ENCODE data around the gene ZFR.
"Not testable (repeated sequence)": the region's sequence is repeated elsewhere in the genome, so short reads cannot be mapped to it uniquely, and the experiment has no call there.

The ZFR gene

DNA sequence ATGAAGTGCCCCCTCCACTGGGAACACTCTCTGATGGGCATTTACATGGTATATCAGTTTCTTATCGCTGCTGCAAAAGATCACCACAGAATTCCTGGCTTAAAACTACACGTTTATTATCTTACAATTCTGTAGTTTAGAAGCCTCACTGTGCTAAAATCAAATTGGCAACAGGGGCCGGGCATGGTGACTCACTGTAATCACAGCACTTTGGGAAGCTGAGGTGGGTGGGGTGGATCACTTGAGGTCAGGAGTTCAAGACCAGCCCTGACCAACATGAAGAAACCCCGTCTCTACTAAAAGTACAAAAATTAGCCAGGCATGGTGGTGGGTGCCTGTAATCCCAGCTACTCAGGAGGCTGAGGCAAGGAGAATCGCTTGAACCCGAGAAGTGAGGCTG is 7.8 kb upstream of the ZFR start:
- FAIRE-seq; DNase-seq (ENCODE audit: insufficient read length, low spot score): not testable (repeated sequence)

DNA sequence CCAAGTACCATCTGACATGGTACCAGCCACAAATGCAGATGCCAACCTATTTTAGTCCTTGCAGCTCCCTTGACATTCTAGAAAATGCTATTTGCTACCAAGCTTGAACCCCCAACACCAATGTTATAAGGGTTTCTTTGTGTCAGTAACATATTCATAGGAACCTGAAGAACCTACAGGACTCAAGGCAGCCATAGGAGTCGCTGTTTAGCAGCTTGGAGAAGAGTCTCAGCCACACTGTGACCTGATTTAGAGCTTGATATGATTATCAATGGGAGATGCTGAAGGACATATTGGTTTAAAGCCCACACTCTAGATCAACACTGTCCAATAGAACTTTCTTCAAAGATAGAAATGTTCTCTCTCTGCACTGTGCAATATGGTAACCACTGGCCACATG is 6.4 kb upstream of the ZFR start:
- no peak for FAIRE-seq
- no peak for DNase-seq (ENCODE audit: insufficient read length, low spot score)

DNA sequence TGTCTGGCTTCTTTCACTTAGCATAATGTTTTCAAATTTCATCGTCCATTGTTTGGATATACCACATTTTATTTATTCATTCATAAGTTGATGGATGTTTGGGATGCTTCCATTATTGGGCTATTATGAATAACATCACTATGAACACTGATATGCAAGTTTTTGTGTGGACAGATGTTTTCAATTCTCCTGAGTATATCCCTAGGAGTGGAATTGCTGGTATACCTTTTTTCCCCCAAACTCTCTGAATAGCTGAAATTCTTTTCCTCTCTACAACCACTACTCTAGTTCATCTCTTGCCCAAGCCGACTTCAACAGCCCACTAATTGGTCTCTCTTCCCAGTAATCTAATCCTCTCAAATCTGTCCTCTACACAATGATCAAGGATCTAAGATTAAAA is 4.7 kb upstream of the ZFR start:
- DNase-seq (ENCODE audit: insufficient read length, low spot score), result no peak
- FAIRE-seq, result no peak

DNA sequence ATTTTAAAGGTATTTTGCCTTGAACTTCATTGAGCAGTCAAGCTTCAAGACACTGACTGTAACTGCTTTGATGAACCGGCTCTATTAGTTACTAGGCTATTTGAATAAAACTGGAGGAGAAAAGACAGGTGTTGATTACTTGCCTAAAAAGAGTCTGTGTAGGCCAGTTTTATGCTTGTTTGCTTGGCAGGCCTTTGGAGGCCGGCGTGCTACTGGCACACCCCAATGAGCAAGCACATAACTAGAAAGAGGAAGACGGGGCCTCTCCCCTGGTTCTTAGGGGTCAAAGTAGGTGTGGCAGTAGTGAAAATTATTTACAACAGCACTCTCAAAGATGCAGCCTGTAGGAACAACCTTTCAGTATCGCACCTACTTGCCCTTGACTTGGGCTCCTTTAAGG is 2.1 kb upstream of the ZFR start:
- DNase-seq (ENCODE audit: insufficient read length, low spot score) (no peak), FAIRE-seq (no peak)

DNA sequence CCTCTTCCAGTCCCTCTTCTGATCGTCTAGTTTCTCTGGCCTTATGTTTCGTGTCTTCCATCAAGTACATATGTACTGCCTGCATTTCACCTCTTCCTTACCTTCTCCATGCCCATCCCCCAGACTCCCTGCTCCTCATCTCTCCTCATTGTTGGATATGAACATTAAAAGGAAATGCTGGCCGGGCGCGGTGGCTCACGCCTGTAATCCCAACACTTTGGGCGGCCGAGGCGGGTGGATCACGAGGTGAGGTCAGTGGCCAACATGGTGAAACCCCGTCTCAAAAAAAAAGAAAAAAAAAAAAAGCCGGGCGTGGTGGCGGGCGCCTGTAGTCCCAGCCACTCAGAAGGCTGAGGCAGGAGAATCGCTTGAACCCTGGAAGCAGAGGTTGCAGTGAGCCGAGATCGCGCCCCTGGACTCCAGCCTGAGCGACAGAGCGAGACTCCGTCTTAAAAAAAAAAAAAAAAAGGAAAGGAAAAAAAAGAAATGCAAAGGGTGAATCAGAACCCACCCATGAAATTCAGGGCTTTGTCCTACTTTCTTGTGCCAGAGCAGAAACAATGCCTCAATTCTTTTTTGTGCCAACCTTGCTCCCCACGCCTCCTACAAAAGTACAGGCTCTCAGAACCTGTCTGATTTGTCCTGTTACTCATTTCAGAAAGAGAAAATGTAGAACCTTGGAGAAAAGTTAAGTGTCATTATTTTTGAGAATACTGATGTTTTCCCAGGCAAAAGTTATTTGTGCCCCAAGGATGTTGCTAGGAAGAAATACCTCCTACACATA is 1.5 kb upstream of the ZFR start:
- DNase-seq (ENCODE audit: insufficient read length, low spot score), result no peak
- no peak for FAIRE-seq

DNA sequence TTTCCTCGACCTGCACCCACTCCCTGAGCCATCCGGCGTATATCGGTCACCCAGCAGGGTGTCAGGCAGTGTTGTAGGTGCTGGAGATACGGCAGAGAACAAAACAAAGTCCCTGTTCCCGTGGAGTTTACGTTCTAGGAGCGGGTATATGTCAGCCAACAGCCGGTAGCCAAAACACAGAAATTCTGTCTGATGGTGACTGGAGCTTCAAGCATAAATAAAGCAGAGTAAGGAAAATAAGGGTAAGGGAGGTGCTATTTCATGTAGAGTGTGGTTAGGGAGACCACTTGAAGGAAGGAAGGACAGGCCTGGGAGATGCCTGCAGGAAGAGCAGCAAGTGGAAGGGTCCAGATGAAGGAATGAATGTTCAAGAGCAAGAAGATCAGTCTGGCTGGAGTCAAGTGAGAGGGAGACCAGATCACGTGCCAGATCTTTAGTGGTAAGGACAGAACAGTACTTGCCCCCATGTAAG is 783 bp upstream of the ZFR start:
- DNase-seq (ENCODE audit: insufficient read length, low spot score) (no peak), FAIRE-seq (no peak)

DNA sequence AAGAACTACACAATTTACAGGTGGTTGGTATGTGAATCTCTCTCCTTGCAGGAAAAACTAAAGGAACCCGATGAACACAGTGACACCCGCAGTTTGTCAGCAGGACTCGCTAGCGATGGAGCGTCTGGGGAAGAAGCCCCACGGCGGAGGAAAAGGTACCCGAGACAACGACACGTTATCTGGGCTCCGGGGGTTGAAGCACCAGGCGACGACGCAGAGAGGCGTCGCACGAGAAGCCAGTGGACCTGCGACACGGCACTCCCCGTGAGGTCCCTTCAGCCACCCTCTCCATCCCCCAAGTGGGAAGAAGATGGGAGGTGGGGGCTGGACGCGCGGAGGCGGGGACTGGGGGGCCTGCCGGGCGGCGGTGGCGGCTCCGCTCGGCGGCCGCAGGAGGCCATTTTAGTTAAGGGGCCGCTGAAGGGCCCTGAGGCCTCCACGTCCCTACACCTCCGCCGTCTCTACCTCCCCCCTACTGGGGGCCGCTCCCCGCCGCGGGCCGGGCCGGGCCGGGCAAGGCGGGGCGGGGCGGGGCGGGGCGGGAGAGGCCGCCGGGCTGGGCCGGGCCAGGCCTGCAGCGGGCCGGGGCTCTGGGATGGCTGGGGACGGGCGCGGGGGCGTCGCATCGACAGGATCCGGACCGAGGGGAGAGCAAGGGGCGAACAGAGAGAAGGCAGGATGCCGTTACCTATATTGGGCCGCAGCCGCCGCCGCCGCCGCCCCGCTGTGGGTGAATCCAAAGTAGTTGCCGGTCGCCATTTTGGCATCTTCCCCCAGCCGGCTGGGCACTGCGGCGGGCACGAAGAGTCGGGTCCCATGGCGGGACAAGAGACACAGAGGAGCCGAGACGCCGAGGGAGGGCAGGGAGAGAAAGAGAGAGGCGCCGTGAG is 754 bp downstream of the ZFR start:
- DNase-seq (ENCODE audit: insufficient read length, low spot score), result peak; percentile 52

DNA sequence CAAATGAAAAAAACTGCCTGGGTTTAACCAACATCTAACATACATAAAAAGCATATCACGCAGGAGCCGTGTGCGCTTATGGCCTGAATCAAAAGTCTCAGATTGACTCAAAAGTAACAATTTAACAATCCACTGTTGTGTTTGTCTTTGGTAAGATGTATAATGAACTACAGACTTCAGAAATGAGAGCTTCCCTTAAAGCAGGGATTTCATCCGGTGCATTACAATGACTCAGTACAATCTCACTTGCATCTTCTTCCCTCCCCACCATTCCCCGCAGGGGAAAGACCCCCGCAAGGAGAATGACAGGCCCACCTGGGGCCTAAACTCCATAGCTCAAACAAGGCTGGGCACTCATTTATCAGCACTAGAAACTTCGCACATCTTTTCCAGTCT is 1.4 kb downstream of the ZFR start:
- FAIRE-seq, result peak; percentile 87
- peak; percentile 26 for DNase-seq (ENCODE audit: insufficient read length, low spot score)

More for the DNA sequence above, 754 bp downstream of the ZFR start:
- no peak for FAIRE-seq

DNA sequence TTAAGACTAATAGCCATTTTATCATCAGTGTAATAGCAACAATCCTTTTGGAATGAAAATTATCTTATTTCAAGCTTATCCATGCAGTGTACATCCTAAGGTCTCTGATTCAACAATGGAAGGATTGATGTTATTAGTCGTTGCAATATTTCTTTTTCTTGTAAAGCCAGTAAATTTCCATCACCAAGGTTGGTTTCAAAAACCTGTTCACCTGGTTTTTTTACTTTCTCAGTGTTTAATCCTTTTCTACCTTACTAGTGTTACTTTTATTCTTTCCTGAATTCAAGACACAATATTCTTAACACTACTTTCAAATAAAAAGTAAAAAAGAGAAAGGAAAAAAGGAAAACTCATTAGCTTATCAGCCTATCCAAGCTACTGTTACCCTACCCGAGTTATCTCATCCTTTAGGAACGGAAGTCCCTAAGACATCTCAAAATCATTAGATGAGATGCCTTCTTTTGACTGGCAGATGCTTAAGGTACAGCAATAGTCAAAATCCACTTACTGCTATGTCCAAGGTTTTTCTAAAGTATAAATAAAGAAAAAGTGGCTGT is 5.4 kb downstream of the ZFR start:
- DNase-seq (ENCODE audit: insufficient read length, low spot score) (no peak), FAIRE-seq (no peak)

DNA sequence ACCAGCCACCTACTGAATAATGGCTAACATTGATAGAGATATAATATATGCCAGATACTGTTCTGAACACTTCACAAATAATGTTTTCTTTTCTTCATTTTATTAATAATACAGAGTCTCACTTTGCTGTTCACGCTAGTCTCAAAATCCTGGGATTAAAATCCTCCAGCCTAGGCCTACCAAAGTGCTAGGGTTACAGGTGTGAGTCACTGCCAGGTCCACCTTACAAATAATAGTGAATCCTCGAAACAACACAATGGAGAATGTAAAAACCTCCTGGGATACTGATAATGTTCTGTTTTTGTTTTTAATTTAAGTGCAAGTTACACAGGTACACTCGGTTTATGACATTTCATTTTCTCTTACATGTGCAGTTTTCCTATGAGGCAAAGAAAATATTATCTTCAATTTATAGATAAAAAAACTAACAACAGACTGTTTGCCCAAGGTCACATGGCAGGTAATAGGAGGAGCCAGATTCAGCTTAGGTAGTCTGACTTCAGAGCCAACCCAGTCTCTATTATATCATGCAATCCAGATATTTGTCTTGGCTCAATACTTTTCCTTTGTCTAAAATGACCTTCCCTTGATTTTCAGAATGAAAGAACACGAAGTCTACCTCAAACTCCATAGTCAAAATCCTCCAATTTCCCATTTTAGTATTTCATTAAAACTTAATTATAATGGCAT is 7.8 kb downstream of the ZFR start:
- DNase-seq (ENCODE audit: insufficient read length, low spot score) (no peak), FAIRE-seq (no peak)

DNA sequence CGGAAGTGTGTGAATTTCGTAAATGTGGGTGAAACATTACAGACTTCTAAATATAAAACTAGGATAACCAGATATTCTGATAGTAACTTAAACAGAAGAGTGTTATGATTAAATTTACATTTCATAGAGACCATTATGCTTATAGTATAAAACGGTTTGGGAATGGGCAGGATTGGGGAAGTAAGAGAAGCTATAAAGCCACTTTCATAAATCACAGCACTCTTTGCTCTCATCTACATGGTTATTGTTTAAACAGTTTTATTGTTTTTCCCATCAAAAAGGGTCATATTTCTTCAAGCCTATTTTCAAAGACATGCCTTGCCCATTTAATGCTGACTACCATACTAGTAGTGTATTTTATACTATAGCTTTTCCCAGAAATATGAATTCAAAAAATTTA is 9.2 kb downstream of the ZFR start:
- DNase-seq (ENCODE audit: insufficient read length, low spot score), result no peak
- FAIRE-seq, result no peak

DNA sequence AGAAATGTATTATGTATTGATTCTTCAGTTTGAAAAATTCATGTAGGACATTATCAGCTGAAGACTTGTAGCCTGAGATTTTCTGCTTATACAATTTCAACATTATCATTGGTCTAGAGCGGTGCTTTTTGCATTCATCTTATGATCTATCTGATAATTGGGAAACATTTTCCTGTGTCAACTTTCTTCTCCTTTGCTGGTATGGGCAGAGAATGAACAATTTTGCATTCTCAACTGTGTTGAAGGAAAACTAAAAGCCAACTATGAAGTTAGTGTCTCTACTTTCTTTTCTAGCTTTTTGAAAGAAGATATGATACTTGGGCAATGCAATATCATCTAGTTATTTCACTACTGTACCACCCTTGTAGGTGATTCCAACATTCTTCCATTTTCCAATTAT is 10.3 kb downstream of the ZFR start:
- no peak for FAIRE-seq

DNA sequence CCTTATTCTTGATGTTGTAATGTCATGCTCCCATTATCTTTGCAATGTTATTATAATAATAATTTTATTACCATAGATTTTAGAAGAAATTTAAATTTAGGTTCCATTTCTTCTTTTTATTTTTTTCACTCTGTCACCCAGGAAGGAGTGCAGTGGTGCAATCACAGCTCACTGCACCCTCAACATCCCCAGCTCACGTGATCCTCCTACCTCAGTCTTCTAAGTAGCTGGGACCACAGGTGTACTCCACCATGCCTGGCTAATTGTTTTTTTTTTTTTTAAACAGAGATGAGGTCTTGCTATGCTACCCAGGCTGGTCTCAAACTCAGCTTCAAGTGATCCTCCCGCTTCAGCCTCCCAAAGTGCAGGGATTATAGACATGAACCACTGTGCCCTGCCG is 11.9 kb downstream of the ZFR start:
- DNase-seq (ENCODE audit: insufficient read length, low spot score) (no peak), FAIRE-seq (no peak)

More for the DNA sequence above, 10.3 kb downstream of the ZFR start:
- DNase-seq (ENCODE audit: insufficient read length, low spot score), result no peak

DNA sequence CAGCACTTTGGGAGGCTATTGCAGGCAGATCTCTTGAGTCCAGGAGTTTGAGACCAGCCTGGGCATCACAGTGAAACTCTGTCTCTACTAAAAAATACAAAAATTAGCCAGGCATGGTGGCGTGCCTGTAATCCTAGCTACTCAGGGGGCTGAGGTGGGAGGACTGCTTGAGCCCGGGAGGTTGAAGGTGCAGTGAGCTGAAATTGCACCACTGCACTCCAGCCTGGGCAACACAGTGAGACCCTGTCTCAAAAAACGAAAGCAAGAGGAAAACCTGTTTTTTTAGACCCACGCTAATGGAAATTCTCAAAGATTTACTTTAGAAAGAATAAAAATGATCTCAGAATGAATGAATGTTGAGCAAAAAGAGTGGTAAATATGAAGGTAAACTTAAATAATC is 13.7 kb downstream of the ZFR start:
- FAIRE-seq, result not testable (repeated sequence)

DNA sequence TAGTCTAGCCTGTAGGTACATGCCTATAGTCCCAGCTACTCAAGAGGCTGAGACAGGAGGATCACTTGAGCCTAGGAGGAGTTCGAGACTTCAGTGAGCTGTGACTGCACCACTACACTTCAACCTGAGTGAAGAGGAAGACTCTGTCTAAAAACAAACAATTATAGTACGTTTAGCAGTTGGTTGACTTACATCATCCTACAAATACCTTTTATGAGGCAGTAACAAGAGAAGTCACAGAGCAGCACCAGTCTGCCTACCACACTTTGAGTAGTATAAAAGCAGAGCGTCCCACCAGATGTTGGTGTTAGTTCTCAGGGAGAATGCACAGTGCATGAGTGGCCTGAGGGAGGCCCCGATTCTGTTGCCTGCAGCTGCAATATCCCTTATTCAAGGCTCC is 16.1 kb downstream of the ZFR start:
- no peak for DNase-seq (ENCODE audit: insufficient read length, low spot score)
- FAIRE-seq, result no peak

More for the DNA sequence above, 13.7 kb downstream of the ZFR start:
- DNase-seq (ENCODE audit: insufficient read length, low spot score), result not testable (repeated sequence)

DNA sequence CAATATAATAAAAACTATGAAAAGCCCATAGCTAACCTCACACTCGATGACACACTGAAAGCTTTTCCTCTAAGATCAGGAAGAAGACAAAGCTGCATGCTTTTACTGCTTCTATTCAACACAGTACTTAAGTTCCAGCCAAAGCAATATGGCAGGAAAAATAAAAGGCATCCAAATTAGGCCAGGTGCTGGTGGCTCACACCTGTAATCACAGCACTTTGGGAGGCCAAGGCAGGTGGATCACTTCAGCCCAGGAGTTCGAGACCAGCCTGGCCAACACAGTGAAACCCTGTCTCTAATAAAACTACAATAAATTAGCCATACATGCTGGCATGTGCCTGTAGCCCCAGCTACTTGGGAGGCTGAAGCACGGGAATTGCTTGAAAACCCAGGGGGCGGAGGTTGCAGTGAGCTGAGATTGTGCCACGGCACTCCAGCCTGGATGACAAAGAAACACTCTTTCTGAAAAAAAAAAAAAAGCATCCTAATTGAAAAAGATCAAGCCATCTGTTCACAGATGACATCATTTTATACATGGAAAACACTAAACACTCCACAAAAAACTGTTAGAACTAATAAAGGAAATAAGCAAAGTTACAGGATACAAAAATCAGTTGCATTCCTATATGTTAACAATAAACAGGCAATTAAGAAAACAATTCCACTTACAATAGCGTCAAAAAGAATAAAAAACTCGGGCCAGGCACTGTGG is 17.9 kb downstream of the ZFR start:
- FAIRE-seq (no peak), DNase-seq (ENCODE audit: insufficient read length, low spot score) (no peak)

DNA sequence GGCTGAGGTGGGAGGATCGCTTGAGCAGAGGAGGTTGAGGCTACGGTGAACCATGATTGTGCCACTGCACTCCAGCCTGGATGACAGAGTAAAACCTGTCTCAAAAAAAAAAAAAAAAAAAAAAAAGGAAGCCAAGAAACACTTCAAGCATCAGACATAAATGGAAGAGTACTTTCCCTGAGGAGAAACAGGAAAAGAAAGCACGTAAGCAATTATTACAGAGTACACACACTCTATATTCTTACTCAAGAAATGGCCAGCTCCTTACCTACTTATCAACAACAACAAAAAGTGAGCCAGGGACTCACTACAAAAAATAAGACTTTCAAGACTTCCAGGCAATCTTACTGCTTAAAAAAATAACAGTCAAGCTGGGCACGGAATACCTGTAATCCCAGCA is 21.8 kb downstream of the ZFR start:
- FAIRE-seq (no peak), DNase-seq (ENCODE audit: insufficient read length, low spot score) (no peak)

DNA sequence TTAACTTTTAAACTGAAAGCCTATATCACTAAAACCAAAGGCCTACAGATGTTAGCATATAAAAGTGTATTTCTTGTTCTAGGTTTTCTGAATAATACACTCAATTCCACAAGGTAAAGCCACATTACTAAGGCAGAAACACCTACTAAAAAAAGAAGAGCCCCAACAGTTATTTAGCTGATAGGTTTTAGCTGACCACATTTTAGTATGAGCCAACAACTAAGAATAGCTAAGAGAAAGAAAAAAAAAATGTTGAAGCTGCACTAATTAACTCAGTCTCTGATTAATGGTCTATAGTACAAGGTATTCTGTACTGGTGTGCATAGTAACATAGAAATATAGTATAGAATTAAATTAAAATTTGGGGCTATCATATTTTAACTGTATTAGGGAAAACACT is 23.5 kb downstream of the ZFR start:
- no peak for FAIRE-seq
- no peak for DNase-seq (ENCODE audit: insufficient read length, low spot score)

DNA sequence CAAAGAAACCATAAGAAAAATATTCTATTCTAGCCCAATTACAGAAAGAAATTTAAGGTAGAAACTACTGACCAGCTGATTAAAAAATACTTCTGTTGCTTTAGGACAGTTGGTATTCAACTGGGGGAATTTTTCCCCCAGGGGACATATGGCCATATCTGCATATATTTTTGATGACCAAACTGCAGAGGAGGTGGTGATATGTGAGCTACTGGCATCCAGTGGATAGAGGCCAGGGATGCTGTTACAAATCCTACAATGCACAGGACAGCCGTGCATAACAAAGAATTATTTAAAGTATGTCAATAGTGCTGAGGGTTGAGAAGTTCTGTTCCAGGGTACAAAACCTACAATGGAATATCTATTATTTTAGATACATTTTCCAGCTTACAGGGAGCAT is 24.0 kb downstream of the ZFR start:
- FAIRE-seq, result no peak

DNA sequence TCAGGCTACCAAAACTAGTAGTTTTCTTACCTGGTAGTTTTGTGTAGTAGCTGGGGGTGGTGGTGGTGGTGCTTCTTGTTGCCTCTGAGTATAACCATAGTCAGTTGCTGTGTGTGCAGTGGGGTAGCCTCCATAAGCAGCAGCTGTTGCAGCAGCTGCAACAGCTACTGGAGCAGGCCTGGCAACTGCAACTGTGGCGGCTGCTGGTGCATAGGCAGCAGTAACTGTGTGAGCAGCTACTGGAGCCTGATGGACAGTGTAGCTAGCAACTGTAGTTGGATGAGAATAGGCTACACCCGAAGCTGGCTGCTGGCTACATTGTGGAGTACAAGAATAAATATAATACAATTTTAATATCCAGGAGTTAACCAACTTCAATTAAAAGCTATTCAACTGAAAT is 24.7 kb downstream of the ZFR start:
- FAIRE-seq, result no peak
- DNase-seq (ENCODE audit: insufficient read length, low spot score), result no peak

More for the DNA sequence above, 24.0 kb downstream of the ZFR start:
- DNase-seq (ENCODE audit: insufficient read length, low spot score), result no peak

All from GM19239 (cell line).